GM19328 (cell line): Measurements from ENCODE around the gene NDUFC2.
"Not testable (repeated sequence)": the region's sequence is repeated elsewhere in the genome, so short reads cannot be mapped to it uniquely, and the experiment has no call there.

Source experiments
- ATAC-seq: cut with Tn5 transposase; IDR thresholded peaks from one replicate; pipeline ENCODE4 v1.9.1; 2021; ENCODE audit warnings: mild to moderate bottlenecking, moderate library complexity; ENCODE audit not compliant: unreplicated experiment

The NDUFC2 gene

GRCh38 chr11:78056093-78056492 lies 23.6 kb downstream of the NDUFC2 start:
- ATAC-seq: no peak

- no peak for ATAC-seq
Observed at GRCh38 chr11:78054971-78055370, 24.7 kb downstream of the NDUFC2 start.

GRCh38 chr11:78050964-78051831 lies 28.5 kb downstream of the NDUFC2 start:
- no peak for ATAC-seq

- no peak for ATAC-seq
Observed at GRCh38 chr11:78049348-78049747, 30.3 kb downstream of the NDUFC2 start.

GRCh38 chr11:78048561-78048960 lies 31.1 kb downstream of the NDUFC2 start:
- no peak for ATAC-seq

- ATAC-seq: no peak
Observed at GRCh38 chr11:78046486-78046854, 33.2 kb downstream of the NDUFC2 start.

- ATAC-seq: no peak
Observed at GRCh38 chr11:78045851-78046485, 33.7 kb downstream of the NDUFC2 start.

GRCh38 chr11:78044706-78045105 lies 35.0 kb downstream of the NDUFC2 start:
- no peak for ATAC-seq

GRCh38 chr11:78041843-78042440 lies 37.7 kb downstream of the NDUFC2 start:
- ATAC-seq: no peak

GRCh38 chr11:78041380-78041719 lies 38.3 kb downstream of the NDUFC2 start:
- ATAC-seq: not testable (repeated sequence)

GRCh38 chr11:78040691-78041379 lies 38.8 kb downstream of the NDUFC2 start:
- ATAC-seq: no peak

- no peak for ATAC-seq
Observed at GRCh38 chr11:78039919-78040671, 39.6 kb downstream of the NDUFC2 start.

- ATAC-seq: no peak
Observed at GRCh38 chr11:78039391-78039918, 40.2 kb downstream of the NDUFC2 start.

- no peak for ATAC-seq
Observed at GRCh38 chr11:78038697-78039313, 40.9 kb downstream of the NDUFC2 start.

- no peak for ATAC-seq
Observed at GRCh38 chr11:78037825-78038620, 41.6 kb downstream of the NDUFC2 start.

GRCh38 chr11:78037056-78037455 lies 42.6 kb downstream of the NDUFC2 start:
- no peak for ATAC-seq

GRCh38 chr11:78036313-78036712 lies 43.3 kb downstream of the NDUFC2 start:
- ATAC-seq: no peak

- ATAC-seq: no peak
Observed at GRCh38 chr11:78034623-78035022, 45.0 kb downstream of the NDUFC2 start.

- no peak for ATAC-seq
Observed at GRCh38 chr11:78033040-78033439, 46.6 kb downstream of the NDUFC2 start.
